Stimulated activated CD4-positive, alpha-beta T cell treated with anti-CD3 and anti-CD28 coated beads, Interleukin-1b, Interleukin-23, amount 100 ng/mL, for 24 hours (primary cell): ENCODE results near the gene BICDL1.
A peak's percentile ranks its signal among the peaks of the same experiment; 100 is the strongest.
"Not testable (repeated sequence)": the region's sequence is repeated elsewhere in the genome, so short reads cannot be mapped to it uniquely, and the experiment has no call there.

Experiments used
- DNase-seq, 4 experiments: peaks; one replicate each; pipeline ENCODE4 v3.0.0-alpha.2; 2020; ENCODE audit warnings: low read depth in 4 of 4, low spot score in 1 of 4

The BICDL1 gene

DNA sequence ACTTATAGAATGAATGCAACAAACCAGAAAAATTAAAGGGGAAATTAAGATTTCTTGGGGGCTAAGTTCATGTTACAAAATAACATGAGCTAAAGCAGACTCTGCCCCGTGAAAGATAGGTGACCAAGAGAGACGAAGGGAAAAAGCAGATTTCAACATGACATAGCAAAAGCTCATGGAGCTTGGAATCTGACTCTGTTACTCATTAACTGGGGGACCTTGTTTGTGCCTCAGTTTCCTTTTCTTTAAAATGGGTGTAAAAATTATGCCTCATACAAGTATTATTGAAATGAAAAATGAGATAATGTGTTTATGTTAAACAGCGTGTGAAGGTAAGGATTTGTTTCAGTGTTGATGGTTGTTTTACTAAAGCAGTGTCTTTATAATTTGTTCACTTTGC, 11.5 kb downstream of the BICDL1 start:
- no peak for DNase-seq

DNA sequence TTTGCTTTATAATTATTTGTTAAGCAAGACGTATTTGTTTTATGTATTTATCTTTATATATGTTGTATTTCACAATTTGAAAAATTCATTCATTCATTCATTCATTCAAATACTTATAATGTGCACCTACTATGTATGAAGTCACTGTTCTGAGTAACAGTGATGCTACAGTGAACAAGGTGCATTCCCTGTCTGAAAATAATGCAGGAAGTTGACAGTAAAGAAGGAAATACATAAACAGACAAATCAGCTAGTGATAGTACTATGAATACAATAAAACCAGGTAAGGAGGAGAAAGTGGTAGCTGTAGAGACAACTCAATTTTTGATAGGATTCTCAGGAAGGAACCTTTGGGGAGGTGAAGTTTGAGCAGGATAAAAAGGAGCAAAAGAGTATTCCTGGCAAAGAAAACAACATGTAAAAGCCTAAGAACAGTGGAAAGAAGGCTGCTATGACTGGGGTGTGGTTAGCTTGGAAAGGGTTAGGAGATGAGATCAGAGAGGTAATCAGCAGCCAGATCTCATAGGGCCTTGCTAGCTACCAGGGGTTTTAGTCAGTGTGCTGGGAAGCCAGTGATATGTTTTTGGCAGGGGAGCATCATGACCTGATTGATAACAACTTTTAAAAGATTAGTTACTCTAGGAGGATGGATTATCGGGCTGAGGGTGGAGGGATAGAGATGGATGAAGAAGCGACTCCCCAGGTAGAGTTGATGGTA, 17.4 kb downstream of the BICDL1 start:
- no peak for DNase-seq

DNA sequence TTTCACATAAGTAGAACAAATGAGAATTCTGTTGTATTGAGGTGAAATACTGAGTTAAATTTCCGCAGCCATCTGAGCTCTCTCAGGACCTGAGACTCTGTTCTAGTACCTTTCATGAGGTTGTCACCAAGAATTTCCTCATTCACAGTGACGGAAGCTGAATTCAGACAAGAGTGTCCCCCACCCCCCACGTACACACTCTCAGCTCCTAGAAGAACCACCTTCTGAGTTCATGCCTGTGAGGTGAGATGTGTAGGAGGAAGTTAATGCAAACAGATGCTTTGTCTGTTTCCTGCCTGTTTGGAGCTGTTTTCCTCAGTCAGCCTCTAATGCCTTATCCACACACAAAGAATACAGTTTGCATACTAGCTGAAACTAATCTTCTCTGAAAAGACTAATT, 18.2 kb downstream of the BICDL1 start:
- peak in 2 of 4 experiments; percentile 41 to 62 for DNase-seq

DNA sequence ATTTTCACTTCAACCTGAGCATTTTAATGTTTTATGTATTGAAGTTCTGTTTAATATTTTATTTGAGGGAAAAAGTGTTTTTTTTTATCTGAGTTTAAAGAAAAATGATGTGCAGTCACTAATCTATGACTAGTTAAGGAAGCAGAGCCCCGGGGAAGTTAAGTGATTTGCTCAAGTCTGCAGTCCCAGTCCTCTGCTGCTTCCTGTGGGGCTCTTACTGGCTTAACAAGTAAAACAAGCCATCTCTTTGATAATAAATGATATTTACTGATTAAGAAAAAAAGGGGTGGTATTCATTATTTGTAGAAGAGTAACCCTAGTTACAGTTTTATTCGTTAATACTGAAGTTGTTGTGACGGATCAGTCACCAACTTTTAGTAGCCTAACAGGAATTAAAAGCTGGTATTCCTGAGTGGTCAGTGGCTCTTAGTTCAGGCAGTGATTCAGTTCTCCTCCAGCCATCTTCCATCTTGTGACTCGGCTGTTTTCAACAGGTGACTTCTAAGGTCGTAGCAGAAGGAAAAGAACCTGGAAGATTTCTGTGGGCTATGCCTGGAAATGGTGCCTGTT, 21.7 kb downstream of the BICDL1 start:
- no peak for DNase-seq

- DNase-seq = peak; percentile 39 to 71 (median 62)
Observed at GRCh38 chr12:120012067-120012621, 23.1 kb downstream of the BICDL1 start.

DNA sequence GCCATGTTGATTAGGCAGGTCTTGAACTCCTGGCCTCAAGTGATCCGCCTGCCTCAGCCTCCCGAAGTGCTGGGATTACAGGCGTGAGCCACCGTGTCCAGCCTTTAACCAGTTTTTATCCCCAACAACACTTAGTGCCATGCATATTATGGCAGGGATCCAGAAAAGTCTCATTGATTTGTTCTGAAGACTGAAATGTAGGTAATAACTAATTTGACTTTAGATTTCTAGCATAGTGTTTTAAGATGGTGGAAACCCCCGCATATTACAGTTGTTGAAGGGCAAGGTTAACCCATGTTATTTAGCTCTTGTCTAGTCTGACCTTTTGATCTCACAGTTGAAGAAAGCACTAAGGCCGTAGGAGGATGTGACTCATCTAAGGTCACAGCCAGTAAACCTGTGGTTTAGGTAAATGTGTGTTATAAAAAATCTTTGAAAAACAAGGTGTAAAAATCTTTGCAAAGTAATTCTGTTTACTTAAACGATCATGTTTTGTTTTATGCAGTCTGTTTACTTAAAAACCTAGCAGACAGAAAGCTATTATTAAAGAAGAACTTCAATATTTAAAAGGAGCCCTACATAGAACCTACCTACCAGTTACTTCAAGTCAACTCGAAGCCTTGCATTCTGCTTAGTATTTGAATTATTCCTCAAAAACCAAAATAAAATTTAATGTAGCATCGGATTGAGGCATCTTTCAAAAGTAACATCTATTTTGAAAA, 24.8 kb downstream of the BICDL1 start:
- DNase-seq = no peak

GRCh38 chr12:120014381-120014735, 25.3 kb downstream of the BICDL1 start:
- DNase-seq = not testable (repeated sequence)

- peak in 2 of 4 experiments; percentile 48 to 68 for DNase-seq
Observed at GRCh38 chr12:120015313-120015712, 26.3 kb downstream of the BICDL1 start.

GRCh38 chr12:120016199-120016598, 27.2 kb downstream of the BICDL1 start:
- DNase-seq = not testable (repeated sequence)

GRCh38 chr12:120019197-120019596, 30.2 kb downstream of the BICDL1 start:
- DNase-seq = no peak

DNA sequence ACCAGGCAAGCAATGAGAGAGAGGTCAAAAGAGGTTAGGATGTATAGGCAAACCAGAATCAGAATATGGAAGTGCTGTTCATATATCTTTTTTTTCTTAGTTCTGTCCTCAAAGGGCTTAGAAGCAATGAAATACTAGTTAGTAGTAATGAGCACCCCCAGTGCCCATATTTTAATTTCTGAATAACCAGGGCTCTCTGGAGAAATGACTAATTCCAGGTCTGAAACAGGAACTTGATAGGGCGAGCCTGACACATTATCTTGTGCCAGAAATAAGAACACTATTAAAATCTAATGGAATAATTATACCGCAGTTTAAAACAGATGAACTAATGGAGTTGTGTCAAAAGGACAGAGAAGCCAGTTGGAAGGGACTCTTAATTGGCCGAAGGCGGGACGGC, 30.9 kb downstream of the BICDL1 start:
- no peak for DNase-seq

DNA sequence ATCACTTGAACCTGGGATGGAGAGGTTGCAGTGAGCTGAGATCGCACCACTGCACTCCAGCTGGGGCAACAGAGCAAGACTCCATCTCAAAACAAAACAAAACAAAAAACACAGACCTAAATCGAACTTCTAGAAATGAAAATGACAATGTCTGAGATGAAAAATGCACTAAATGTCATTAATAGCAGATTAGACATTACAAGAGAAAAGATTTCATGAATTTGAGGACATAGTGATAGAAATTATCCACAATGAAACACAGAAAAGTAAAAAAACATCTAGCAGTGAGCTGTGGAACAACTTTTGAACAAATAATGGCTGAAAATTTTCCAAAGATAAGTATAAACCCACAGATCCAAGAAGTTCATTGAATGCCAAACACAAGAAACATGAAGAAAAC, 35.2 kb downstream of the BICDL1 start:
- DNase-seq = no peak

DNA sequence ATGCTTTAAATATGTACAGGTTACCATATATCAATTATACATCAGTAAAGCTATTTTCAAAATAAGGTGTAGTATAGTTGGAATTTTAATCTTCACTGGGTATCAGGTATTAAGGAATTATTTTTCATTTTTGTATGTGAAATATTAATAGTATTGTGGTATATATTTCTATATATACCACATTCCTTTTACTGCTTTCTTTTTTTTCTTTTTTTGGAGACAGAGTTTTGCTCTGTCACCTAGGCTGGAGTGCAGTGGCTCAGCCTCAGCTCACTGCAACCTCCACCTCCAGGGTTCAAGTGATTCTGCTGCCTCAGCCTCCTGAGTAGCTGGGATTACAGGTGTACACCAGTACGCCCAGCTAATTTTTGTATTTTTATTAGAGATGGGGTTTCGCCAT, 36.6 kb downstream of the BICDL1 start:
- DNase-seq = no peak

DNA sequence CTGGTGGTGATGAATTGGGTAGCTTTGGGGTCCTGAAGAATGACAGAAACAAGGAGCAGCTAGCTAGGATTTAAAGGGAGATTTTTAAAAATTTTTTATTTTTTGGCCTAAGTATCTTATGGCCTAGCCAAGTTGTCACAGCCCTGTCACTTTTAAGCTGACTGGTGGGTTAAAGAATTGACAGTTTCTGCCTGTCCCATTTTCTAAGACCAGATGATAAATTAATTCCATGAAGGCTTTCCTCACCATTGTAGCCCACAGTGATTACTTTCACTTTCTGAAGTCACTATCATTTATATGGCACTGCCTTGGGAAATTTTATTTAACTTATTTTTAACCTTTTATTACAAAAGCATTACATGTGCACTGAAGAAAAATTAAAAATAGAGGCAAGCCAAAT, 43.2 kb downstream of the BICDL1 start:
- no peak for DNase-seq

DNA sequence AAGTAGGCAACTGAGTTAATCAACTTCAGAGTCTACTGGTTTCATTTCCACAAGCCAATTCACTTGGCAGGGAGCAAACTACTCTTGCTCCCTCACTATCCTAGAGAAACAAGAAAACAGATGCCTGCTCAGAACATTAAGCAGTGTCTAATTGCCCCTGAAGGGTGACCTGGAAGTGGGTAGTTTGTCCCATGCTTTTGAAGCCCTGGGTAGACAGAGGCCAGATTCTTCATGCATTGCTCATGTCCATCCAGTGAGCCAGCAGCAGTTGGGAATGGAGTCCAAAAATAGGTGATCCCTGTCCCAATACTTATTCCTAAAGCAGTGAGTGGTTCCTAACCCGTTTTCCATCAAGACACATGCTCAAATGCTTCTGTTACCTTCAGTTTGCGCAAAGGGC, 48.8 kb downstream of the BICDL1 start:
- DNase-seq = no peak

- no peak for DNase-seq
Observed at GRCh38 chr12:120039711-120040110, 50.7 kb downstream of the BICDL1 start.

DNA sequence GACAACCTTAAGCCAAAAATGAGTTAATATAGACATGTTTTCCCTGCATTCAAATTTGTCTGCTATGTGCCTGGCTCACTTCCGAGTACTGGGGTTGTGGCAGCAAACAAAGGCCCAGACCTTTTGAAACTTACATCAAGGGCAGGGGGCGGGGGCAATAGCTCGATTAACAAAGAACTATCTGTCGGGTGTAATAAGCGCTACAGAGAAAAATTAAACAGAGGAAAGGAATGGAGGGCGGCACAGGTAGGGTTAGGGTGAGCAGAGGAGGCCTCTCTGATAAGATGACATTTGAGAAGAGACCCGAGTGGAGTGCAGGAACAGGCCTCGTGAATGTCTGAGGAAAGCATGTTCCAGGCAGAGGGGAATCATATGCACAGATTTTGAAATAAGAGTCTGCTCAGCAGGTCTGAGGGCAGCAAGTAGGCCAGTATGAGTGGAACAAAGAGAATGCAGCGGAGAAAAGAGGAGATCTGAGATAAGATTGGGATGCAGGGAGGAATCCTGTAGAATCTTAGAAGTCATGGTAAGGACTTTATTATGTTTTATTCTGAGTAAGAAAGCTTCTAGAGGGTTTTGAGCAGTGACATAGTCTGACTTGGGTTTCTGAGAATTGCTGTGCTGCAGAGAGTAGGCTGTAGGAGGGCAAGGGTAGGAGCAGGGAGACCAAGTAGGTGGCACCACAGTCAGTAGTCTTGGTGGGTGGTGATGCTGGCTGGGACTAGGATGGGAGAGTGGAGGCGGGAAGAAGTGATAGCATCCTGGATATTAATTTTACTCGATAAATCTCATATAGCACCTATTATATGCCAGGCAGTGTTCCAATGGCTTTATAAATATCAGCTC, 52.6 kb downstream of the BICDL1 start:
- no peak for DNase-seq

DNA sequence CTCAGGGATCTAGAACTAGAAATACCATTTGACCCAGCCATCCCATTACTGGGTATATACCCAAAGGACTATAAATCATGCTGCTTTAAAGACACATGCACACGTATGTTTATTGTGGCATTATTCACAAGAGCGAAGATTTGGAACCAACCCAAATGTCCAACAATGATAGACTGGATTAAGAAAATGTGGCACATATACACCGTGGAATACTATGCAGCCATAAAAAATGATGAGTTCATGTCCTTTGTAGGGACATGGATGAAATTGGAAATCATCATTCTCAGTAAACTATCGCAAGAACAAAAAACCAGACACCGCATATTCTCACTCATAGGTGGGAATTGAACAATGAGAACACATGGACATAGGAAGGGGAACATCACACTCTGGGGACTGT, 56.3 kb downstream of the BICDL1 start:
- not testable (repeated sequence) for DNase-seq

DNA sequence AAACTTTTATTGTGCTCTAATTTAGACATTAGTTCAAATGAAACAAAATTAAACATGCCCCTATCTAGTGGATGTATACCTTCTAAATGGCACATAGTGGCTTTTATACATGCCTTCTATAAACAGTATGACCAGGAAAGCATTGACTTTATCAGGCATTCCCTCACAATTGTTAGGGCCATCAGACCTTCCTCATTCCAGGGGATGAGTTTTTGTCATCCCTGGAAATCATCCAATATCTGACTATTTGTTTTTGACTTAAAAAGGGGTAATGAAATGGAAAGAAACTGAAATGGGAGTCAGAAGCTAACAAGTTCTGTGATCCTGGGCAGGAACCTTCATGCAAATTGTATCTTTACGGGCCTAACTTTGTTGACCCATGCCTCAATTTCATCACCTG, 58.0 kb downstream of the BICDL1 start:
- DNase-seq = no peak

DNA sequence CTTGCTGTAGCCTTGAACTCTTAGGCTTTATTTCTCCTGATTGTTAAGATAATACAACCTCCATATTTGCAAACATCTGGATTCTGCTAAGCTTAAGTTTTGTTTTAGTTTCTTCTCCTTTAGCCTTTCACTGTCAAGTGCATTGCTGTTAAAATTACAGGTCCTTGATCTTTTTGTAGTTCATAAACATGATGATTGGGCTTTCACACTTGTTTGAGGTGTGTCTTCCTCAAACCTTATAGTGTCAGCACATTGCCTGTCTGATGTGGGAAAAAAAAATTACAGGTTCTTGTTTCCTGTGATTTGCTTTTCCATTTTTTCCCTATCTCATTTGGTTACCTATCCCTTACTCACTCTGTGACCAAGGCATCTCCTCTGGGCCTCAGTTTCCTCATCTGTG, 59.2 kb downstream of the BICDL1 start:
- DNase-seq = no peak

- no peak for DNase-seq
Observed at GRCh38 chr12:120049426-120049825, 60.4 kb downstream of the BICDL1 start.
